ENCODE results near the gene MPG. TPM values are rescaled to one million over a fixed set of nuclear protein-coding genes. Genes with fewer than 3 reads are reported as not detected.

The MPG gene
- polyA plus RNA-seq, 2 of the 4 experiments (the other 2 are of a cell fraction): 25.5 to 54.3 TPM

DNA sequence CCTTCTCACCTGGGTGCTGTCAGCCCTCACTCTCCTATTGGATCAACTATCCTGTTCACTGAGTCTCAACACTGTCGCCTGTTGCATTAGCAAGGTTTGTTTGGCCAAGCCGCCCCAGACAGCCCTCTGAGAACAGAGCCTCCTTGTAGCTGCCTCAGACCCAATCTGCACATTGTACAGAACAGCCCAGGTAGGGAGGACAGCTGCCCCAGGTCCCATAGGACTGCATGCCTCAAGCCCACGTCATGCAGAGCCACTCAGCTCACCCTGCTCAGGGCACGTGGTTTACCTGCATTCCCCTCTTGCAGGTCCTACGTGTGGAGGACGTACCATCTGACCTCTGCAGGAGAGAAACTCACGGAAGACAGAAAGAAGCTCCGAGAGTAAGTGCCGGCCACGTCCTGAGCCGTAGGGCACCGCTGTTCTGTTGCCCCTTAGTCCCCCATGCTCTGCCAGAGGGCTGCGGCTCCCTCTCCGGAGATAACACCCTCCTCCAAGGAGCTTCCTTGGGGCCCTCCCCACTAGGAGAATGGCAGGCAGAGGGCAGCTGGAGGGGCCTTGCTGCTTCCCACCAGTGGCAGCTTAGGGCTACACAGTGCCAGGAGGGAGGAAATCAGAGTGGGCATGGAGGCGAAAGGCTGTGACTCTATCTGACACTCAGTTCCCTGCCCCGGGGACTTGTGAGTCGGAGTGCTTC is 21.6 kb upstream of the MPG start:
- DNase-seq (ENCODE audit: low read depth in 1 of 2, low spot score in 1 of 2) (no peak), FAIRE-seq (no peak), ATAC-seq (no peak)
- Histone ChIP-seq H3K4me3 (no peak overlapping the region), H3K9me3 (no peaks in the 10 kb centered on the region), H3K27ac (no peak overlapping the region), H3K4me1 (peaks cover 11% of the 10 kb centered on the region; the same call in 2 of the 3 replicates), H3K4me2 (no peak overlapping the region)
- ChIA-PET POLR2A (no interaction called here), CTCF (interaction anchor here (0.6 to 25.2 kb wide), 6 partner anchors 10 to 306 kb away, joined by 3 to 718 read pairs (median 10); partner anchors contain the start of genes MPG and RHBDF1)
- 91% methylated on average over 17 of the region's 17 CpGs for WGBS (ENCODE audit: missing lambda C conversion rate)
- TF ChIP-seq, protein P1, sequence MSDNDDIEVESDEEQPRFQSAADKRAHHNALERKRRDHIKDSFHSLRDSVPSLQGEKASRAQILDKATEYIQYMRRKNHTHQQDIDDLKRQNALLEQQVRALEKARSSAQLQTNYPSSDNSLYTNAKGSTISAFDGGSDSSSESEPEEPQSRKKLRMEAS (IDR thresholded peaks at IDR 0.05): no peak
- TF ChIP-seq ZSCAN20 (CRISPR knock-in tag; IDR thresholded peaks at IDR 0.05): no peak
- TF ChIP-seq ZC3H11A (IDR thresholded peaks at IDR 0.05): no peak
- no peak for TF ChIP-seq JUNB (IDR thresholded peaks at IDR 0.05)
- no peak for TF ChIP-seq CEBPB (IDR thresholded peaks at IDR 0.05)
- no peak for TF ChIP-seq CHD4 (IDR thresholded peaks at IDR 0.05; ENCODE audit: borderline replicate concordance)

DNA sequence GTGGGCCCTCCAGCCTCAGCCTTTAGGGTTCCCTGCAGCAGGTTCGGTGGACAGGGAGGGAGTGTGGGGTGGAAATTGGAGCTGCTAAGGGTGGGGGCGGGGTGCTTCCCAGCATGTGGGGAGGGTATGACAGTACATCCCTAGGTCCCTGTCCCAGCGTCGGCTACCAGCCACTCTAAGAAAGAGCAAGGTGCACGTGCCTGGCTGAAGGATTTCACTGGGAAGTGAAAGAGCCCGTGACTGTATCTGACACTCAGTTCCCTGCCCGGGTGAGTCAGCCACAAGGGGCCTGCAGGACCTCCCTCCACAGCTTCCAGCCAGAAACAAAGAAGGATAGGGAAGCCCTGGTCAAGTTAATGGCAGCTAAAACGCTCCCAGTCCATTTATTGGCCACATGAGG is 20.3 kb upstream of the MPG start:
- 79% methylated on average over 4 of the region's 8 CpGs for WGBS (ENCODE audit: missing lambda C conversion rate)
- H3K4me3 ChIP-seq: no peak overlapping the region
- ChIA-PET POLR2A (no interaction called here), CTCF (interaction anchor here (0.8 to 25.2 kb wide), 5 partner anchors 8 to 304 kb away, joined by 3 to 718 read pairs (median 17); partner anchors contain the start of genes HBQ1, MPG and RHBDF1)
- no peak for FAIRE-seq
- TF ChIP-seq HOXA7 (CRISPR knock-in tag; IDR thresholded peaks at IDR 0.05) (no peak), RFX5 (IDR thresholded peaks at IDR 0.05) (no peak), NFE2L2 (conservative IDR thresholded peaks at IDR 0.05; ENCODE audit: low read length) (no peak), RARB (CRISPR knock-in tag; IDR thresholded peaks at IDR 0.05) (no peak), HOXB13 (CRISPR knock-in tag; IDR thresholded peaks at IDR 0.05; ENCODE audit: low read depth) (no peak), EHF (CRISPR knock-in tag; IDR thresholded peaks at IDR 0.05) (no peak), JUNB (IDR thresholded peaks at IDR 0.05) (no peak), TP53 (CRISPR knock-in tag; IDR thresholded peaks at IDR 0.05) (no peak), FOXS1 (CRISPR knock-in tag; IDR thresholded peaks at IDR 0.05) (no peak), CBX2 (IDR thresholded peaks at IDR 0.05; ENCODE audit: borderline replicate concordance, low read depth) (no peak), TFCP2L1 (CRISPR knock-in tag; IDR thresholded peaks at IDR 0.05) (no peak), BHLHE40 (IDR thresholded peaks at IDR 0.05; ENCODE audit: low read depth, low read length) (no peak), MAFK (IDR thresholded peaks at IDR 0.05; ENCODE audit: partially characterized antibody) (no peak), CBX8 (IDR thresholded peaks at IDR 0.05) (no peak), SREBF2 (IDR thresholded peaks at IDR 0.05) (no peak), HEYL (CRISPR knock-in tag; IDR thresholded peaks at IDR 0.05) (no peak), ESRRA (IDR thresholded peaks at IDR 0.05; ENCODE audit: borderline replicate concordance, low read length) (no peak)
- TF ChIP-seq, protein P2, sequence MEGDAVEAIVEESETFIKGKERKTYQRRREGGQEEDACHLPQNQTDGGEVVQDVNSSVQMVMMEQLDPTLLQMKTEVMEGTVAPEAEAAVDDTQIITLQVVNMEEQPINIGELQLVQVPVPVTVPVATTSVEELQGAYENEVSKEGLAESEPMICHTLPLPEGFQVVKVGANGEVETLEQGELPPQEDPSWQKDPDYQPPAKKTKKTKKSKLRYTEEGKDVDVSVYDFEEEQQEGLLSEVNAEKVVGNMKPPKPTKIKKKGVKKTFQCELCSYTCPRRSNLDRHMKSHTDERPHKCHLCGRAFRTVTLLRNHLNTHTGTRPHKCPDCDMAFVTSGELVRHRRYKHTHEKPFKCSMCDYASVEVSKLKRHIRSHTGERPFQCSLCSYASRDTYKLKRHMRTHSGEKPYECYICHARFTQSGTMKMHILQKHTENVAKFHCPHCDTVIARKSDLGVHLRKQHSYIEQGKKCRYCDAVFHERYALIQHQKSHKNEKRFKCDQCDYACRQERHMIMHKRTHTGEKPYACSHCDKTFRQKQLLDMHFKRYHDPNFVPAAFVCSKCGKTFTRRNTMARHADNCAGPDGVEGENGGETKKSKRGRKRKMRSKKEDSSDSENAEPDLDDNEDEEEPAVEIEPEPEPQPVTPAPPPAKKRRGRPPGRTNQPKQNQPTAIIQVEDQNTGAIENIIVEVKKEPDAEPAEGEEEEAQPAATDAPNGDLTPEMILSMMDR (IDR thresholded peaks at IDR 0.05): no peak
- TF ChIP-seq, protein P3, sequence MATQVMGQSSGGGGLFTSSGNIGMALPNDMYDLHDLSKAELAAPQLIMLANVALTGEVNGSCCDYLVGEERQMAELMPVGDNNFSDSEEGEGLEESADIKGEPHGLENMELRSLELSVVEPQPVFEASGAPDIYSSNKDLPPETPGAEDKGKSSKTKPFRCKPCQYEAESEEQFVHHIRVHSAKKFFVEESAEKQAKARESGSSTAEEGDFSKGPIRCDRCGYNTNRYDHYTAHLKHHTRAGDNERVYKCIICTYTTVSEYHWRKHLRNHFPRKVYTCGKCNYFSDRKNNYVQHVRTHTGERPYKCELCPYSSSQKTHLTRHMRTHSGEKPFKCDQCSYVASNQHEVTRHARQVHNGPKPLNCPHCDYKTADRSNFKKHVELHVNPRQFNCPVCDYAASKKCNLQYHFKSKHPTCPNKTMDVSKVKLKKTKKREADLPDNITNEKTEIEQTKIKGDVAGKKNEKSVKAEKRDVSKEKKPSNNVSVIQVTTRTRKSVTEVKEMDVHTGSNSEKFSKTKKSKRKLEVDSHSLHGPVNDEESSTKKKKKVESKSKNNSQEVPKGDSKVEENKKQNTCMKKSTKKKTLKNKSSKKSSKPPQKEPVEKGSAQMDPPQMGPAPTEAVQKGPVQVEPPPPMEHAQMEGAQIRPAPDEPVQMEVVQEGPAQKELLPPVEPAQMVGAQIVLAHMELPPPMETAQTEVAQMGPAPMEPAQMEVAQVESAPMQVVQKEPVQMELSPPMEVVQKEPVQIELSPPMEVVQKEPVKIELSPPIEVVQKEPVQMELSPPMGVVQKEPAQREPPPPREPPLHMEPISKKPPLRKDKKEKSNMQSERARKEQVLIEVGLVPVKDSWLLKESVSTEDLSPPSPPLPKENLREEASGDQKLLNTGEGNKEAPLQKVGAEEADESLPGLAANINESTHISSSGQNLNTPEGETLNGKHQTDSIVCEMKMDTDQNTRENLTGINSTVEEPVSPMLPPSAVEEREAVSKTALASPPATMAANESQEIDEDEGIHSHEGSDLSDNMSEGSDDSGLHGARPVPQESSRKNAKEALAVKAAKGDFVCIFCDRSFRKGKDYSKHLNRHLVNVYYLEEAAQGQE (IDR thresholded peaks at IDR 0.05): no peak
- TF ChIP-seq, protein P4, sequence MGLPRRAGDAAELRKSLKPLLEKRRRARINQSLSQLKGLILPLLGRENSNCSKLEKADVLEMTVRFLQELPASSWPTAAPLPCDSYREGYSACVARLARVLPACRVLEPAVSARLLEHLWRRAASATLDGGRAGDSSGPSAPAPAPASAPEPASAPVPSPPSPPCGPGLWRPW (IDR thresholded peaks at IDR 0.05): no peak
- H3K4me2 ChIP-seq: no peak overlapping the region
- no peak overlapping the region for H3K27ac ChIP-seq
- DNase-seq (ENCODE audit: low read depth in 1 of 2, low spot score in 1 of 2): no peak
- no peaks in the 10 kb centered on the region for H3K9me3 ChIP-seq
- H3K4me1 ChIP-seq: peaks cover 5% of the 10 kb centered on the region; the same call in 2 of the 3 replicates
- ATAC-seq: no peak
